Gastrocnemius medialis (tissue), 4 donors: ENCODE measurements around the gene NUDT8. TPM values are rescaled to one million over a fixed set of nuclear protein-coding genes. Genes with fewer than 3 reads are reported as not detected.

Experiments
- ATAC-seq, 2 donors: fragments of 150-250 bp; one replicate each; pipeline ENCODE4 v1.9.1; 2016
- DNase-seq, 2 donors: peaks; one replicate each; pipeline ENCODE4 v3.0.0-alpha.2; 2019
- H3K27ac ChIP-seq, 4 donors: fragments of 200-600 bp; sonication (generic); 1 replicate in 1 of 4; 2 replicates in 3 of 4; pipeline ENCODE4 v1.5.1; 2016 to 2018; ENCODE audit warnings: mild to moderate bottlenecking in 2 of 4, moderate library complexity in 1 of 4
- H3K27me3 ChIP-seq, 3 donors: fragments of 200-600 bp; sonication (generic) in 2 of 3; 1 replicate in 1 of 3; 2 replicates in 2 of 3; pipeline versions ENCODE4 v1.5.1 to v1.6.0; 2016 to 2019; ENCODE audit warnings: mild to moderate bottlenecking in 1 of 3, moderate library complexity in 1 of 3
- H3K36me3 ChIP-seq, 2 donors: fragments of 200-600 bp; sonication (generic) in 1 of 2; one replicate each; pipeline ENCODE4 v1.5.1; 2017 to 2018
- H3K4me1 ChIP-seq, 2 donors: fragments of 200-600 bp; sonication (generic) in 1 of 2; one replicate each; pipeline ENCODE4 v1.5.1; 2016 to 2017; ENCODE audit warnings: mild to moderate bottlenecking in 2 of 2
- H3K4me3 ChIP-seq, 4 donors: fragments of 200-600 bp; sonication (generic) in 3 of 4; 1 replicate in 1 of 4; 2 replicates in 3 of 4; pipeline ENCODE4 v1.5.1; 2016 to 2019; ENCODE audit warnings: mild to moderate bottlenecking in 2 of 4
- H3K9me3 ChIP-seq, 3 donors: fragments of 200-600 bp; sonication (generic) in 2 of 3; 1 replicate in 1 of 3; 2 replicates in 2 of 3; pipeline ENCODE4 v1.5.1; 2016 to 2019
- CTCF ChIP-seq, 5 experiments: fragments of 450-650 bp in 3 of 5; fragments of 200-600 bp in 2 of 5; sonication (generic) in 2 of 5; IDR thresholded peaks in 4 of 5; conservative IDR thresholded peaks in 1 of 5; 1 replicate in 4 of 5; 2 replicates in 1 of 5; pipeline ENCODE4 v1.5.1; 2016 to 2019; ENCODE audit warnings: antibody characterized with exemption in 5 of 5, mild to moderate bottlenecking in 3 of 5, moderate library complexity in 3 of 5
- POLR2A ChIP-seq, 2 donors: fragments of 450-650 bp; IDR thresholded peaks; one replicate each; pipeline ENCODE4 v1.6.1; 2017; ENCODE audit warnings: antibody characterized with exemption in 2 of 2, mild to moderate bottlenecking in 2 of 2, moderate library complexity in 2 of 2
- in situ Hi-C, 4 donors: fragments of 200-750 bp; cut with MboI; loops; one replicate each; pipeline versions ENCODE4 v1.15.0 to v1.8.0; 2017; ENCODE audit warnings: low sequenced_read_pairs in 4 of 4
- intact Hi-C: fragments of 100-400 bp; cut with DNase I; formaldehyde crosslinking; loops from one replicate; pipeline ENCODE4 v1.15.1; 2023; ENCODE audit warnings: low total_unique reads
- total RNA-seq, 4 donors: library from RNA; depleted of rRNA; stranded (reverse); fragments of >200 nt; gene quantifications; one replicate each; pipeline versions ENCODE4 v1.1.0 to v1.2.3, GENCODE V29; 2016

The NUDT8 gene
- total RNA-seq, 4 donors from 2014 or later, result 23.3 to 42.4 (median 36.2) TPM

- H3K27me3 ChIP-seq, result peaks cover 0 to 2% (median 0%) of the 10 kb centered on the region in 3 donors
- intact Hi-C loops (no loop called here), in situ Hi-C loops (loop anchor here in 1 of 4 donors (5.0 kb wide), 1 partner anchor 98 kb away; no protein-coding TSS in a partner anchor)
- H3K9me3 ChIP-seq, result no peaks in the 10 kb centered on the region
- no peaks in the 10 kb centered on the region for H3K4me1 ChIP-seq
- H3K27ac ChIP-seq, result no peak overlapping the region
- no peak for DNase-seq
- no peak for ATAC-seq
- no peaks in the 10 kb centered on the region for H3K36me3 ChIP-seq
- no peak overlapping the region for H3K4me3 ChIP-seq
- TF ChIP-seq POLR2A (IDR thresholded peaks at IDR 0.05) (no peak), CTCF (IDR thresholded peaks at IDR 0.05 in 4 of 5, conservative IDR thresholded peaks at IDR 0.05 in 1 of 5) (no peak)
Observed at GRCh38 chr11:67664696-67665540, 35.2 kb upstream of the NUDT8 start.

- ATAC-seq (no peak), DNase-seq (no peak)
- no peaks in the 10 kb centered on the region for H3K4me1 ChIP-seq
- intact Hi-C loops, result no loop called here
- H3K9me3 ChIP-seq, result no peaks in the 10 kb centered on the region
- TF ChIP-seq CTCF (IDR thresholded peaks at IDR 0.05 in 4 of 5, conservative IDR thresholded peaks at IDR 0.05 in 1 of 5), result no peak
- TF ChIP-seq POLR2A (IDR thresholded peaks at IDR 0.05), result no peak
- H3K4me3 ChIP-seq, result no peak overlapping the region
- peaks cover 0 to 2% (median 0%) of the 10 kb centered on the region in 3 donors for H3K27me3 ChIP-seq
- in situ Hi-C loops, result loop anchor here in 1 of 4 donors (5.0 kb wide), 1 partner anchor 97 kb away; no protein-coding TSS in a partner anchor
- no peaks in the 10 kb centered on the region for H3K36me3 ChIP-seq
- H3K27ac ChIP-seq, result no peak overlapping the region
Observed at GRCh38 chr11:67664213-67664585, 34.5 kb upstream of the NUDT8 start.

GRCh38 chr11:67663532-67664212 is 33.9 kb upstream of the NUDT8 start:
- intact Hi-C loops, result no loop called here
- peaks cover 0 to 2% (median 0%) of the 10 kb centered on the region in 3 donors for H3K27me3 ChIP-seq
- no peak for DNase-seq
- no peaks in the 10 kb centered on the region for H3K4me1 ChIP-seq
- no peaks in the 10 kb centered on the region for H3K9me3 ChIP-seq
- H3K36me3 ChIP-seq, result no peaks in the 10 kb centered on the region
- no peak overlapping the region for H3K27ac ChIP-seq
- no peak for TF ChIP-seq CTCF (IDR thresholded peaks at IDR 0.05 in 4 of 5, conservative IDR thresholded peaks at IDR 0.05 in 1 of 5)
- TF ChIP-seq POLR2A (IDR thresholded peaks at IDR 0.05), result no peak
- in situ Hi-C loops, result loop anchor here in 1 of 4 donors (5.0 kb wide), 1 partner anchor 96 kb away; no protein-coding TSS in a partner anchor
- ATAC-seq, result no peak
- H3K4me3 ChIP-seq, result no peak overlapping the region

GRCh38 chr11:67662835-67663531 is 33.2 kb upstream of the NUDT8 start:
- in situ Hi-C loops, result loop anchor here in 1 of 4 donors (5.0 kb wide), 1 partner anchor 96 kb away; no protein-coding TSS in a partner anchor
- intact Hi-C loops, result no loop called here
- Histone ChIP-seq H3K27ac (no peak overlapping the region), H3K4me1 (no peaks in the 10 kb centered on the region), H3K9me3 (no peaks in the 10 kb centered on the region), H3K36me3 (no peaks in the 10 kb centered on the region), H3K27me3 (peaks cover 0 to under 1% (median 0%) of the 10 kb centered on the region in 3 donors), H3K4me3 (no peak overlapping the region)
- DNase-seq, result no peak
- ATAC-seq, result no peak
- no peak for TF ChIP-seq CTCF (IDR thresholded peaks at IDR 0.05 in 4 of 5, conservative IDR thresholded peaks at IDR 0.05 in 1 of 5)
- TF ChIP-seq POLR2A (IDR thresholded peaks at IDR 0.05), result no peak
